Lower leg skin (tissue), 3 donors: ENCODE data around the gene RAD18.

Source experiments
- POLR2A ChIP-seq, 2 donors: fragments of 450-650 bp; IDR thresholded peaks; one replicate each; pipeline ENCODE4 v1.6.1; 2016 to 2017; ENCODE audit warnings: antibody characterized with exemption in 2 of 2, mild to moderate bottlenecking in 1 of 2, moderate library complexity in 1 of 2
- TF ChIP-seq, protein P1 (sequence below), 3 donors: fragments of 450-650 bp; IDR thresholded peaks; one replicate each; pipeline ENCODE4 v1.5.1; 2016; ENCODE audit warnings: antibody characterized with exemption in 3 of 3, mild to moderate bottlenecking in 3 of 3, moderate library complexity in 2 of 3

- no peak for TF ChIP-seq POLR2A (IDR thresholded peaks at IDR 0.05)
- TF ChIP-seq, protein P1, sequence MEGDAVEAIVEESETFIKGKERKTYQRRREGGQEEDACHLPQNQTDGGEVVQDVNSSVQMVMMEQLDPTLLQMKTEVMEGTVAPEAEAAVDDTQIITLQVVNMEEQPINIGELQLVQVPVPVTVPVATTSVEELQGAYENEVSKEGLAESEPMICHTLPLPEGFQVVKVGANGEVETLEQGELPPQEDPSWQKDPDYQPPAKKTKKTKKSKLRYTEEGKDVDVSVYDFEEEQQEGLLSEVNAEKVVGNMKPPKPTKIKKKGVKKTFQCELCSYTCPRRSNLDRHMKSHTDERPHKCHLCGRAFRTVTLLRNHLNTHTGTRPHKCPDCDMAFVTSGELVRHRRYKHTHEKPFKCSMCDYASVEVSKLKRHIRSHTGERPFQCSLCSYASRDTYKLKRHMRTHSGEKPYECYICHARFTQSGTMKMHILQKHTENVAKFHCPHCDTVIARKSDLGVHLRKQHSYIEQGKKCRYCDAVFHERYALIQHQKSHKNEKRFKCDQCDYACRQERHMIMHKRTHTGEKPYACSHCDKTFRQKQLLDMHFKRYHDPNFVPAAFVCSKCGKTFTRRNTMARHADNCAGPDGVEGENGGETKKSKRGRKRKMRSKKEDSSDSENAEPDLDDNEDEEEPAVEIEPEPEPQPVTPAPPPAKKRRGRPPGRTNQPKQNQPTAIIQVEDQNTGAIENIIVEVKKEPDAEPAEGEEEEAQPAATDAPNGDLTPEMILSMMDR (IDR thresholded peaks at IDR 0.05) = no peak
Measured at GRCh38 chr3:8865697-8866096, 97.6 kb downstream of the RAD18 start.
